B cell (primary cell): ENCODE results near the gene RNF39. TPM values are rescaled to one million over a fixed set of nuclear protein-coding genes. Genes with fewer than 3 reads are reported as not detected.

ENCODE experiments used
- ATAC-seq: fragments of 200-7000 bp; cut with Tn5 transposase; one replicate; pipeline ENCODE4 v1.10.0; 2021; ENCODE audit warnings: low read depth, mild to moderate bottlenecking, moderate number of reproducible peaks, moderate library complexity
- CTCF ChIA-PET: fragments of 350-600 bp; sonication (Branson Sonifier 250); formaldehyde crosslinking; loops from one replicate; lab custom pipeline; 2021; ENCODE audit warnings: antibody characterized with exemption, inconsistent platforms; lab: Charles Lee
- POLR2A ChIA-PET: fragments of 350-600 bp; sonication (Branson Sonifier 250); formaldehyde crosslinking; loops from one replicate; lab custom pipeline; 2021; ENCODE audit warnings: antibody characterized with exemption; lab: Charles Lee
- DNase-seq: peaks from one replicate; pipeline ENCODE4 v3.0.0; 2013
- H2AFZ ChIP-seq: 2 replicates; pipeline ENCODE4 v1.6.1; 2012; ENCODE audit warnings: mild to moderate bottlenecking, low read depth, low read length; ENCODE audit not compliant: insufficient read depth, poor library complexity, severe bottlenecking
- H3K27ac ChIP-seq, 2 donors: 1 replicate in 1 of 2; 2 replicates in 1 of 2; pipeline ENCODE4 v1.5.1; 2012 to 2013; ENCODE audit warnings: low read length in 2 of 2, mild to moderate bottlenecking in 2 of 2, moderate library complexity in 1 of 2
- H3K27me3 ChIP-seq, 4 experiments: fragments of 200-600 bp in 1 of 4; sonication (generic) in 1 of 4; replicated peaks in 1 of 4; 1 replicate in 2 of 4; 2 replicates in 2 of 4; pipeline versions ENCODE4 v1.6.1 to v1.7.0; 2013 to 2016; ENCODE audit warnings: low read length in 3 of 4, mild to moderate bottlenecking in 2 of 4, mixed read lengths in 1 of 4, moderate library complexity in 1 of 4; ENCODE audit not compliant: insufficient read depth in 4 of 4, control insufficient read depth in 3 of 4; ENCODE audit errors: control extremely low read depth in 1 of 4
- H3K36me3 ChIP-seq, 2 experiments: replicated peaks in 1 of 2; 1 replicate in 1 of 2; 2 replicates in 1 of 2; pipeline versions ENCODE4 v1.6.1 to v1.7.1; 2013; ENCODE audit warnings: low read length in 1 of 2; ENCODE audit not compliant: insufficient read depth in 2 of 2, control insufficient read depth in 1 of 2; ENCODE audit errors: control extremely low read depth in 1 of 2, extremely low read depth in 1 of 2
- H3K4me1 ChIP-seq, 2 donors: fragments of 200-600 bp in 1 of 2; sonication (generic) in 1 of 2; 1 replicate in 1 of 2; 2 replicates in 1 of 2; pipeline versions ENCODE4 v1.5.1 to v1.6.1; 2013 to 2017; ENCODE audit warnings: low read length in 2 of 2; ENCODE audit not compliant: control insufficient read depth in 2 of 2, insufficient read depth in 2 of 2
- H3K4me2 ChIP-seq: replicated peaks from 2 replicates; pipeline ENCODE3; 2012; ENCODE audit warnings: mild to moderate bottlenecking, low read depth, low read length; ENCODE audit not compliant: poor library complexity, severe bottlenecking
- H3K4me3 ChIP-seq, 5 experiments: fragments of 200-600 bp in 1 of 5; sonication (generic) in 1 of 5; 1 replicate in 3 of 5; 2 replicates in 2 of 5; pipeline versions ENCODE4 v1.5.1 to v1.7.0; 2011 to 2016; ENCODE audit warnings: low read length in 4 of 5, mild to moderate bottlenecking in 4 of 5, low read depth in 2 of 5, control low read depth in 1 of 5, moderate library complexity in 1 of 5; ENCODE audit not compliant: insufficient read depth in 1 of 5; ENCODE audit errors: control extremely low read depth in 1 of 5, extremely low read depth in 1 of 5
- H3K79me2 ChIP-seq: fragments of 200-600 bp; sonication (generic); one replicate; pipeline ENCODE4 v1.6.0; 2016; ENCODE audit warnings: low read length; ENCODE audit not compliant: control insufficient read depth, insufficient read depth
- H3K9ac ChIP-seq: fragments of 200-600 bp; sonication (generic); 2 replicates; pipeline ENCODE4 v1.6.1; 2017; ENCODE audit warnings: mild to moderate bottlenecking, low read length, moderate library complexity
- H3K9me3 ChIP-seq, 3 donors: one replicate each; pipeline versions ENCODE4 v1.6.1 to v1.7.1; 2013; ENCODE audit warnings: low read length in 2 of 3; ENCODE audit not compliant: control insufficient read depth in 2 of 3, insufficient read depth in 1 of 3; ENCODE audit errors: control extremely low read depth in 1 of 3
- H4K20me1 ChIP-seq: 2 replicates; pipeline ENCODE4 v1.6.0; 2012; ENCODE audit warnings: mild to moderate bottlenecking, low read length; ENCODE audit not compliant: insufficient read depth, control insufficient read depth, poor library complexity, severe bottlenecking
- H3K27ac Mint-ChIP-seq: one replicate; pipeline ENCODE4 v1.8.0; 2021; ENCODE audit warnings: mixed read lengths
- H3K27me3 Mint-ChIP-seq: one replicate; pipeline ENCODE4 v1.8.0; 2021; ENCODE audit warnings: mixed read lengths
- H3K4me1 Mint-ChIP-seq: one replicate; pipeline ENCODE4 v1.8.0; 2021; ENCODE audit warnings: mixed read lengths
- H3K4me3 Mint-ChIP-seq: one replicate; pipeline ENCODE4 v1.8.0; 2021; ENCODE audit warnings: mixed read lengths
- H3K9me3 Mint-ChIP-seq: one replicate; pipeline ENCODE4 v1.8.0; 2022; ENCODE audit warnings: mixed read lengths; ENCODE audit not compliant: insufficient read depth
- CTCF ChIP-seq: fragments of 200-600 bp; IDR thresholded peaks from one replicate; pipeline ENCODE4 v1.8.0; 2022; ENCODE audit warnings: antibody characterized with exemption, mild to moderate bottlenecking
- EZH2 ChIP-seq: IDR thresholded peaks from 2 replicates; pipeline ENCODE4 v1.6.1; 2012; ENCODE audit warnings: borderline replicate concordance, low read depth, mild to moderate bottlenecking, moderate library complexity, low read length; ENCODE audit not compliant: insufficient read depth, poor library complexity, severe bottlenecking
- WGBS: methylation state at CpG from one replicate; pipeline ENCODE4 v1.1.5; 2013; ENCODE audit warnings: missing lambda C conversion rate; ENCODE audit not compliant: insufficient coverage; 5-methylcytosine and 5-hydroxymethylcytosine counted together
- intact Hi-C: fragments of 100-400 bp; cut with micrococcal nuclease; formaldehyde crosslinking; loops from one replicate; pipeline ENCODE4 v1.10.0; 2022
- polyA plus RNA-seq: library from polyadenylated mRNA; depleted of rRNA; stranded (reverse); fragments of >200 nt; gene quantifications from 2 replicates; pipeline ENCODE4 v1.2.3, GENCODE V29; 2012
- total RNA-seq, 2 donors: library from RNA; stranded (reverse); fragments of 120-200 nt in 1 of 2; gene quantifications; 1 replicate in 1 of 2; 2 replicates in 1 of 2; pipeline versions ENCODE4 v1.2.3 to v1.2.4, GENCODE V29; 2013 to 2022

Gene RNF39
- total and polyA plus RNA-seq, 2 donors (not counting 1 experiment from before 2014, with no cell fraction given) = not detected

GRCh38 chr6:30042914-30043313, 32.7 kb downstream of the RNF39 start:
- Histone ChIP-seq H3K27me3 (no peaks in the 10 kb centered on the region), H3K79me2 (no peaks in the 10 kb centered on the region), H3K27ac (no peak overlapping the region), H4K20me1 (no peaks in the 10 kb centered on the region), H2AFZ (no peak overlapping the region), H3K9me3 (no peaks in the 10 kb centered on the region), H3K4me2 (no peak overlapping the region), H3K4me3 (no peak overlapping the region), H3K36me3 (peaks cover 0 to 3% of the 10 kb centered on the region in 2 experiments), H3K9ac (no peak overlapping the region), H3K4me1 (no peaks in the 10 kb centered on the region)
- H3K27ac Mint-ChIP-seq = no peak overlapping the region
- H3K4me1 Mint-ChIP-seq = peaks cover 4% of the 10 kb centered on the region
- CTCF ChIA-PET = no interaction called here
- no peaks in the 10 kb centered on the region for H3K27me3 Mint-ChIP-seq
- WGBS = 63% methylated on average over 1 of the region's 1 CpG
- TF ChIP-seq CTCF (no peak), EZH2 (no peak)
- no peak for ATAC-seq
- DNase-seq = no peak
- no peak overlapping the region for H3K4me3 Mint-ChIP-seq
- no peaks in the 10 kb centered on the region for H3K9me3 Mint-ChIP-seq
- POLR2A ChIA-PET = no interaction called here
- intact Hi-C loops = no loop called here

GRCh38 chr6:30042476-30042875, 33.1 kb downstream of the RNF39 start:
- peaks cover 3% of the 10 kb centered on the region for H3K4me1 Mint-ChIP-seq
- no peaks in the 10 kb centered on the region for H3K27me3 Mint-ChIP-seq
- Histone ChIP-seq H3K79me2 (no peaks in the 10 kb centered on the region), H3K9me3 (no peaks in the 10 kb centered on the region), H4K20me1 (no peaks in the 10 kb centered on the region), H3K27me3 (no peaks in the 10 kb centered on the region), H3K9ac (no peak overlapping the region), H3K36me3 (peaks cover 0 to 3% of the 10 kb centered on the region in 2 experiments), H3K4me1 (no peaks in the 10 kb centered on the region), H2AFZ (no peak overlapping the region), H3K27ac (no peak overlapping the region), H3K4me3 (no peak overlapping the region), H3K4me2 (no peak overlapping the region)
- ATAC-seq = no peak
- H3K27ac Mint-ChIP-seq = no peak overlapping the region
- TF ChIP-seq EZH2 = no peak
- WGBS = 100% methylated on average over 1 of the region's 1 CpG
- H3K4me3 Mint-ChIP-seq = no peak overlapping the region
- DNase-seq = no peak
- H3K9me3 Mint-ChIP-seq = no peaks in the 10 kb centered on the region
- POLR2A ChIA-PET = no interaction called here
- intact Hi-C loops = no loop called here
- CTCF ChIA-PET = no interaction called here
